ENCODE measurements around the gene ENO4. TPM values are rescaled to one million over a fixed set of nuclear protein-coding genes. Genes with fewer than 3 reads are reported as not detected.

ENO4 gene
- total RNA-seq, 1 donor from 2014 or later = 0.45 TPM

GRCh38 chr10:116877391-116877790 lies 28.1 kb downstream of the ENO4 start:
- no peak for DNase-seq (ENCODE audit: low spot score)
- Mint-ChIP-seq H3K4me1 (ENCODE audit: low read depth) (no peaks in the 10 kb centered on the region), H3K36me3 (ENCODE audit: low read depth) (no peaks in the 10 kb centered on the region), H3K27me3 (ENCODE audit: low read depth) (peaks cover 4% of the 10 kb centered on the region), H3K27ac (ENCODE audit: unreplicated experiment) (no peak overlapping the region), H3K4me3 (ENCODE audit: unreplicated experiment) (no peak overlapping the region), H3K9me3 (ENCODE audit: low read depth) (no peaks in the 10 kb centered on the region)
- TF ChIP-seq CTCF (IDR thresholded peaks at IDR 0.05) = no peak

GRCh38 chr10:116878123-116878522 lies 28.8 kb downstream of the ENO4 start:
- Mint-ChIP-seq H3K27ac (ENCODE audit: unreplicated experiment) (no peak overlapping the region), H3K36me3 (ENCODE audit: low read depth) (no peaks in the 10 kb centered on the region), H3K4me3 (ENCODE audit: unreplicated experiment) (no peak overlapping the region), H3K4me1 (ENCODE audit: low read depth) (no peaks in the 10 kb centered on the region), H3K9me3 (ENCODE audit: low read depth) (no peaks in the 10 kb centered on the region), H3K27me3 (ENCODE audit: low read depth) (peaks cover 3% of the 10 kb centered on the region)
- TF ChIP-seq CTCF (IDR thresholded peaks at IDR 0.05) = no peak
- no peak for DNase-seq (ENCODE audit: low spot score)

DNA sequence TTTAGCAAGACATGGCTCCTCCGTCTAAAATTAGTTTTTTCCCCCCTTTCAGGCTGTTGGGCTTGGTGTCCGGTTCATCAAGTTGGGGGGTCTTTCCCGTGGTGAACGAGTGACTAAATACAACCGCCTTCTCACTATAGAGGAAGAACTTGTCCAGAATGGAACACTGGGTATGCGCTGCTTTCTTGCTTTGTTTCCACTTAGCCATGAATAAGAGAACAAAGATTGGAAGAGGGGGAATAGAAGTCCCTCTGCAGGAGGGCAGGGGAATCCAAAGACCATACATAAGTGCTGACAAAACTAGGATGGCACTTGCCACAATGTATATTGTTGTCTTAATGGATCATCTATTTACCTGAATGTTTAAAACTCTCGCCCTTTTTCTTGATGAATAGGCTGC lies 30.5 kb downstream of the ENO4 start:
- H3K27ac Mint-ChIP-seq (ENCODE audit: unreplicated experiment) = no peak overlapping the region
- no peaks in the 10 kb centered on the region for H3K4me1 Mint-ChIP-seq (ENCODE audit: low read depth)

DNA sequence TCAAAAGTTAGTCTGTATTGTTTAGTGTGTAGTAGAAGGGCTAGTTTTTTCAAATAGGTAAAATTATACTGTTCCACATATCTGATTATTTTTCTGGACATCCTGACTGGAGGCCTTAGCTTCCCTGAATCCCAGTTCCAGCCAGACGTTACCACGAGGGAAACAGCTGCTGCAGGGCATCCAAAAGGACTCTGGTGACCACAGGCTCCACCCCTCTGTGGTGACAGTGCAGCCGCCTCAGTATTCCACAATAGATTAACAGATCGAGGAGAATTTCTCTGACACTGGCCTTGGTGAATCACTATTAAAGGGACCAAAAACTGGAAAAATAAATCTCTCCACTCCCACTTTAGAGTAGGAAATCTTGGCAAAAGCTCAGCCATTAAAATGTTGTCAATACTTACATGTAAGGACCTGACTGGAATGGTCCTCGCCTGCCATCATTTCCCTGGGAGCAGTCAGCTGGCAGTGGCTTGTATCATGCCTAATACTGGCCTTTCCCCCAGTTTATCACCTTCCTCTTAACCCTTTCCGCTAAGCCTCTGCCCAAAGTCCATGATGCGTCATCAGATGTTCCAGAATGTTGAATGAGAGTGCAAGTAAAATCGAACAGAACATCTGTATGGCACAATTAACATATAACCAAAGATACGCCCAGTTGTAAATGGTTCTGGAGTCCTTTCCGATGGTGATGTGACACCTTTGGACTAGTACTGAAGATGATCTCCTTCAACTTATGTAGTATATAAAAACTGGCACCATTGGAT lies 31.6 kb downstream of the ENO4 start:
- no peak overlapping the region for H3K27ac Mint-ChIP-seq (ENCODE audit: unreplicated experiment)
- H3K27me3 Mint-ChIP-seq (ENCODE audit: low read depth) = peaks cover 2% of the 10 kb centered on the region
- no peak overlapping the region for H3K4me3 Mint-ChIP-seq (ENCODE audit: unreplicated experiment)
- DNase-seq (ENCODE audit: low spot score) = no peak
- H3K9me3 Mint-ChIP-seq (ENCODE audit: low read depth) = no peaks in the 10 kb centered on the region
- H3K36me3 Mint-ChIP-seq (ENCODE audit: low read depth) = no peaks in the 10 kb centered on the region
- TF ChIP-seq CTCF (IDR thresholded peaks at IDR 0.05) = no peak
- H3K4me1 Mint-ChIP-seq (ENCODE audit: low read depth) = no peaks in the 10 kb centered on the region

More for the DNA sequence above, 30.5 kb downstream of the ENO4 start:
- Mint-ChIP-seq H3K27me3 (ENCODE audit: low read depth) (peaks cover 3% of the 10 kb centered on the region), H3K36me3 (ENCODE audit: low read depth) (no peaks in the 10 kb centered on the region), H3K9me3 (ENCODE audit: low read depth) (no peaks in the 10 kb centered on the region), H3K4me3 (ENCODE audit: unreplicated experiment) (no peak overlapping the region)
- DNase-seq (ENCODE audit: low spot score) = no peak
- no peak for TF ChIP-seq CTCF (IDR thresholded peaks at IDR 0.05)

DNA sequence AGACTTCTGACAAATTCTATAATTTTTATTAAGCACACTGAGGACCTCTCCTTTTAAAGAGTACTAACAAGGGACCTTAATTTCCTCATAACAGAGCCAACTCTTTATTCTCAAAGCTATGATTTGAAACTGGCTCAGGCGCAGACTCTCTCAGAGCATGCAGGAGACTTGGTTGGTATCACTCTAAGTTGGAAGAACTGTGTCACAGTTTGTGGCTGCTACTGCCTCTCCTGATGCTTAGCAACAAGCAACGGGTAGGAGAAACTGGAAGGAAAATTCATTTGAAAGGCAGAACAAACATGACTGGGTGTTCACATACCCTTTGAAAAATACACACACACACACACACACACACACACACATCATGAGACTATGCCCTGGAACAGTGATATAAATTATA lies 33.3 kb downstream of the ENO4 start:
- no peaks in the 10 kb centered on the region for H3K4me1 Mint-ChIP-seq (ENCODE audit: low read depth)
- no peak overlapping the region for H3K4me3 Mint-ChIP-seq (ENCODE audit: unreplicated experiment)
- H3K9me3 Mint-ChIP-seq (ENCODE audit: low read depth) = no peaks in the 10 kb centered on the region
- H3K27ac Mint-ChIP-seq (ENCODE audit: unreplicated experiment) = no peak overlapping the region
- H3K36me3 Mint-ChIP-seq (ENCODE audit: low read depth) = peaks cover 3% of the 10 kb centered on the region
- no peaks in the 10 kb centered on the region for H3K27me3 Mint-ChIP-seq (ENCODE audit: low read depth)
- TF ChIP-seq CTCF (IDR thresholded peaks at IDR 0.05) = no peak
- DNase-seq (ENCODE audit: low spot score) = no peak
